GM12873 (cell line): ENCODE data around the gene ARID1A.

Experiments
- TF ChIP-seq, protein P1 (sequence below): IDR thresholded peaks from 2 replicates; pipeline ENCODE4 v1.5.1; 2012; ENCODE audit warnings: low read depth, mild to moderate bottlenecking, moderate library complexity, low read length, control low read depth; ENCODE audit not compliant: insufficient read depth; ENCODE audit errors: missing control alignments

Gene ARID1A

DNA sequence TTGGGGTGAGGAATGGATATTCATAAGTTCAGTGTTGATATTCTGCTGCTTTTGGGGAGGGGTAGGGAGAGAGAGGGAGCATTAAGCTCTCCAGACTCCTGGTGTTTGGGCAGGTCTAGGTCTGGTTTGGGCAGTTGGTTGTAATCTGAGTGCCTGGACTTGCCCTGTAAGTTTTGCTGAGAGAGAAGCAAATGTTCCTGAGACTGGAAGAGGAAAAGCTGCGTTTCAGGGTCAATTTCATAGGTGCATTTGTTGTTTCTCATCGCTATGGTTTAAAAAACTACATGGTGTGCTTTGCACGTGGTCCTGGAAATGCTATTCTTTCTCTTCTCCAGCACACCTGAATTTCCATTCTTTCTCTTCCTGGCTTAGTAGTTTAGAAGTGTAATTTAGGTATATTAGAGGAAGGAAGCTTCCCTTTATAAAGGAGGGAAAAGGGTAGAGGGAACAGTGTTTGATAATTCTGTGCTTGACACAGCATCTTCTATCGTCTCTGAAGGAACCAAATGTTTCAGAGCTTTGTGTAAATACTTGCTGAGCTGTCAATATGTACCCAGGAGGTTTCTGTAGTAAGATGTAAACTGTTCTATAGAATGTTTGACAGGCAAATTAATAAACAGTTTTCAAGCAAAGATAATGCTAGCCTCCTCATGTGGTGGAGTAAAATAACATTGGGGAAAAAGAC is 6.3 kb downstream of the ARID1A start:
- TF ChIP-seq, protein P1, sequence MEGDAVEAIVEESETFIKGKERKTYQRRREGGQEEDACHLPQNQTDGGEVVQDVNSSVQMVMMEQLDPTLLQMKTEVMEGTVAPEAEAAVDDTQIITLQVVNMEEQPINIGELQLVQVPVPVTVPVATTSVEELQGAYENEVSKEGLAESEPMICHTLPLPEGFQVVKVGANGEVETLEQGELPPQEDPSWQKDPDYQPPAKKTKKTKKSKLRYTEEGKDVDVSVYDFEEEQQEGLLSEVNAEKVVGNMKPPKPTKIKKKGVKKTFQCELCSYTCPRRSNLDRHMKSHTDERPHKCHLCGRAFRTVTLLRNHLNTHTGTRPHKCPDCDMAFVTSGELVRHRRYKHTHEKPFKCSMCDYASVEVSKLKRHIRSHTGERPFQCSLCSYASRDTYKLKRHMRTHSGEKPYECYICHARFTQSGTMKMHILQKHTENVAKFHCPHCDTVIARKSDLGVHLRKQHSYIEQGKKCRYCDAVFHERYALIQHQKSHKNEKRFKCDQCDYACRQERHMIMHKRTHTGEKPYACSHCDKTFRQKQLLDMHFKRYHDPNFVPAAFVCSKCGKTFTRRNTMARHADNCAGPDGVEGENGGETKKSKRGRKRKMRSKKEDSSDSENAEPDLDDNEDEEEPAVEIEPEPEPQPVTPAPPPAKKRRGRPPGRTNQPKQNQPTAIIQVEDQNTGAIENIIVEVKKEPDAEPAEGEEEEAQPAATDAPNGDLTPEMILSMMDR = no peak

DNA sequence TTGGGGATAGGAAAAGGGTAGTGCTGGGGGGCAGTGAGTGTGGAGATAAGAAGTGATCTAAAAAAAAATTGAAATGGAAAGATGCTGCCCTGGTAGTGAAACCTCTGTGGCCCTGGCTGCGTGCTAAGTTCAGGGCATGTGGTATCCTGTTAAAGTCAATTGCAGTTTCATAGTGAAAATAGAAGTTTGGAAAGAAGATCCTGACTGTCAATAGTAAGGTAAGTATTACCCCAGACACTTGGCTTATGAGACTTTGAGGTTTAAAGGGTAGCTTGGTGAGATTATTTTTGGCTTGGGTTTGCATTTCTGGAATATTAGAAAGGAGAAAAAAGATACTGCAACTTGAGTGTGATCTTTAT is 6.8 kb downstream of the ARID1A start:
- TF ChIP-seq, protein P1 = no peak

DNA sequence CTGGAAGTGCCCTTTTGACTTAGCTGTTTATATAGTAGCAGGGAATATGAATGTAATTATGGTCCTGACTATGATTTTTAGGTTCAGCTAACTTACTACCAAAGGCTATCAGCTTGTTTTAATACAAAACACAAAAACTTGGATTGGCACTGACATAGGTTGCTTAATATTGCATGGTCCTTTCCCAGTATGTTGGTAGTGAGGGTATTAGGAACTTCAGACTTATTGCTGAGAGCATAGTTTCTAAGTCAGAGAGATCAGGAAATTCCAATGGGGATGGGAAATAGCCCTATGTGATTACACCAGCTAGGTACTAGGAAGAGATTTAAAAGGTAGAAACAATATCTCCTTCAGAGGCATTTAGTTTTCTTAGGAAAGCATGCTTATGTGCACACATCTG is 7.7 kb downstream of the ARID1A start:
- TF ChIP-seq, protein P1 = no peak

DNA sequence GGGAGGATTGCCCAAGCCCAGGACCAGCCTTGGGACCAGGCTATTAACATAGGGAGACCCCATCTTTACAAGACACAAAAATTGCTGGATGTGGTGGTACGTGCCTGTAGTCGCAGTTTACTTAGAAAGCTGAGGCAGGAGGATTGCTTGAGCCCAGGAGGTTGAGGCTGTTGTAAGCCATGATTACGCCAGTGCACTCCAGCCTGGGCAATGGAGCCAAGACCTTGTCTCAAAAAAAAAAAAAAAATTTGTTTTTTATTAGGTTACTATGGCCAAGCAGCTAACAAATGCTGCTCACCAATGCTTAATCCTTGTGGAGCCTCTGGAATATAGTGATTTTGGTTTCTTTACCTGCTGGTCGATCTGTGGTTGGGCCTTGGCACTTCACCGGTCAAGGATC is 8.8 kb downstream of the ARID1A start:
- TF ChIP-seq, protein P1 = no peak

DNA sequence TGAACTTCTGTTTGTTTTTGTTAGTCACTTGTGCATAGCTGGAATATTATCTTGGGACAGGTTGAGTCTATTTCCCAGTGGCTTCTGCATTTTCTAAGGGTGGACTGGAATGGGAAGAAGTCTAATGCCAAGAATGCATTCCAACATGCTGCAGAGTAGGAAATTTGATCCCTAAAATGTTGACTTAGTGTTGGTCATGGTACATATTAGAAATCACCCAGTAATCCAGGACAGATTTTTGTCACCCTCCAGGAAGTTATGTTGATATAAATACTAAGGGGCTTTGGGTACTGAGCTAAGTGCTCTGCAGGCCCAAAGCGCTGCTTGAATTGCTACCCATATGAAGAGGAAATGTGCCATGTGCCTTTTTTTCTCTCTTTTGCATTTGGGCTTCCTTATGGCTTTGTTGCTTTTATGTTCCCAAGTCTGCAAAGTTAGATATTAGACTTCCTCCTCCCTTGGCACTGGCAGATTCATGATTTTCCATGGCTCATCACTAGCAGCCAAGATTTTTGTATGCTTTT is 10.0 kb downstream of the ARID1A start:
- TF ChIP-seq, protein P1 = no peak

DNA sequence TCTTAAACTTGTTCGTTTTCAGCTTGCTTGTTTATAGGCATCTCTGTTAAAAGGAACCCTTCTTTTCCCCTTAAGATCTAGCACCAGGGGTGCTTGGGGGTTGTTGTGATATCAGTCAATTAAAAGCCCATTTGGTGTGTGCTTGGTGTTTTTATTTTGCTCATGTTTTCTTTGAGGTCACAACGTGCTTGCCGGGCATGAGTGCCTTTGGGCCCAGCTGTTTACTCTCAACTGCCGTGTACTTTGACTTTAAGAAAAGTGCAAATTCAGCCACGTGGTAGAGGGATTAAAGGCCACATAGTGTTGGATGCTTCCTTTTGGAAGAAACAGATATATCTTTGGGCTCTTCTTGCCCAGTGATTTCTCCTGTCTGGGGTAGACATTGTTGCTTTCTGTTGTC is 10.5 kb downstream of the ARID1A start:
- TF ChIP-seq, protein P1 = no peak

DNA sequence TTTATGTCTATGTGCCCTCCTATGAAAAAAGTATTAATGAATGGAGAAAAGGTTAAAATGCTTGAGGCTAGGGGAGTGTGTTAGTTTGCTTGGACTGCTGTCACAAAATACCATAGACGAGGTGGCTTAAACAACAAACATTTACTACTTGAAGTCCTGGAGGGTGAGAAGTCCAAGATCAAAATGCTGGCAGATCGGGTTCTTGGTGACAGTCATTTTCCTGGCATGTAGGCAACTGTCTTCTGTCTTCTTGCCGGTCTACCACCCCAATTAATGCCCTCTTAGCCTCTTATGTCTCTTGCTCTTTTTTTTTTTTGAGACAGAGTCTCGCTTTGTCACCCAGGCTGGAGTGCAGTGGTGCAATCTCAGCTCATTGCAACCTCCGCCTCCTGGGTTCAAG is 15.0 kb downstream of the ARID1A start:
- TF ChIP-seq, protein P1 = no peak
